ENCODE results near the gene KICS2. TPM values are rescaled to one million over a fixed set of nuclear protein-coding genes. Genes with fewer than 3 reads are reported as not detected.

The KICS2 gene
- total and polyA plus RNA-seq, 2 of the 8 experiments (the other 6 are each of a cell fraction or from before 2014, with no cell fraction given): 5.6 to 9.5 TPM

GRCh38 chr12:64221651-64222008 lies 466 bp downstream of the KICS2 start (continued):
- TF ChIP-seq, protein P1, sequence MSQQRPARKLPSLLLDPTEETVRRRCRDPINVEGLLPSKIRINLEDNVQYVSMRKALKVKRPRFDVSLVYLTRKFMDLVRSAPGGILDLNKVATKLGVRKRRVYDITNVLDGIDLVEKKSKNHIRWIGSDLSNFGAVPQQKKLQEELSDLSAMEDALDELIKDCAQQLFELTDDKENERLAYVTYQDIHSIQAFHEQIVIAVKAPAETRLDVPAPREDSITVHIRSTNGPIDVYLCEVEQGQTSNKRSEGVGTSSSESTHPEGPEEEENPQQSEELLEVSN (IDR thresholded peaks at IDR 0.05): no peak
- 0 out of 2 replicates have a peak, but pooled peaks have one; percentile 19 for TF ChIP-seq TBP (IDR thresholded peaks at IDR 0.05; ENCODE audit: low read depth, low read length)
- TF ChIP-seq SP4 (IDR thresholded peaks at IDR 0.05; ENCODE audit: low read length): no peak
- no peak for TF ChIP-seq CTBP2 (IDR thresholded peaks at IDR 0.05; ENCODE audit: borderline replicate concordance, insufficient read depth, insufficient read length, low read length)
- no peak for TF ChIP-seq EP300 (IDR thresholded peaks at IDR 0.05; ENCODE audit: borderline replicate concordance in 1 of 2, low read depth in 2 of 2, low read length in 2 of 2)
